HepG2 (cell line): ENCODE results near the gene ABCD1. TPM values are rescaled to one million over a fixed set of nuclear protein-coding genes. Genes with fewer than 3 reads are reported as not detected.
A peak's percentile ranks its signal among the peaks of the same experiment; 100 is the strongest.

Experiments
- ATAC-seq: fragments of 200-7000 bp; cut with Tn5 transposase; 3 replicates; pipeline ENCODE4 v1.9.1; 2020; ENCODE audit warnings: mild to moderate bottlenecking, moderate library complexity
- BruUV-seq: library from RNA; stranded (reverse); fragments of 400-500 nt; replicated peaks from 2 replicates; lab custom pipeline; 2021; lab: Mats Ljungman, UMichigan
- CTCF ChIA-PET: fragments of 300-600 bp; formaldehyde crosslinking; extraction: SDS; loops from one replicate; lab custom pipeline; 2021; ENCODE audit warnings: low total read pairs, inconsistent platforms, low intra/inter-chr PET ratio; lab: Yijun Ruan, JAX
- POLR2A ChIA-PET: fragments of 350-600 bp; sonication (Branson Sonifier 250); formaldehyde crosslinking; loops from one replicate; lab custom pipeline; 2020; ENCODE audit warnings: antibody characterized with exemption, inconsistent platforms; lab: Yijun Ruan, JAX
- DNase-seq: peaks from one replicate; pipeline ENCODE4 v3.0.0-alpha.2; 2015; ENCODE audit warnings: low spot score
- FAIRE-seq: peaks from 3 replicates; lab custom pipeline; 2011; peaks lifted over from hg19 to GRCh38; lab: Jason Lieb, UNC
- H2AFZ ChIP-seq: one replicate; pipeline ENCODE4 v1.6.1; 2011; ENCODE audit warnings: low read length, inconsistent platforms
- H3K27ac ChIP-seq: fragments of 300-600 bp; 3 replicates; pipeline ENCODE4 v1.8.0; 2011; ENCODE audit warnings: mixed run types, mild to moderate bottlenecking, mixed read lengths, low read length, inconsistent platforms; ENCODE audit not compliant: insufficient read depth; ENCODE audit errors: extremely low read length
- H3K27me3 ChIP-seq, 2 experiments: fragments of 200-600 bp in 1 of 2; 2 replicates in 1 of 2; 3 replicates in 1 of 2; pipeline versions ENCODE4 v1.6.0 to v1.8.0; 2011; ENCODE audit warnings: low read length in 2 of 2, mild to moderate bottlenecking in 2 of 2, moderate library complexity in 2 of 2, inconsistent platforms in 1 of 2; ENCODE audit not compliant: insufficient read depth in 2 of 2, control insufficient read depth in 1 of 2
- H3K36me3 ChIP-seq, 2 experiments: fragments of 200-600 bp in 1 of 2; replicated peaks in 1 of 2; 2 replicates in 1 of 2; 3 replicates in 1 of 2; pipeline versions ENCODE4 v1.5.1 to v1.8.0; 2011; ENCODE audit warnings: low read length in 2 of 2, inconsistent platforms in 1 of 2; ENCODE audit not compliant: insufficient read depth in 2 of 2, control insufficient read depth in 1 of 2
- H3K4me1 ChIP-seq: 2 replicates; pipeline ENCODE4 v1.5.1; 2012; ENCODE audit warnings: low read length, inconsistent platforms; ENCODE audit not compliant: insufficient read depth
- H3K4me2 ChIP-seq: 2 replicates; pipeline ENCODE4 v1.6.0; 2011; ENCODE audit warnings: low read depth, low read length, inconsistent platforms
- H3K4me3 ChIP-seq, 3 experiments: fragments of 200-600 bp in 1 of 3; sonication (generic), shearing (Covaris generic) in 1 of 3; replicated peaks in 1 of 3; 2 replicates each; pipeline ENCODE4 v1.5.1; 2011 to 2016; ENCODE audit warnings: low read length in 3 of 3, inconsistent platforms in 2 of 3, low read depth in 2 of 3, mild to moderate bottlenecking in 2 of 3, control low read depth in 1 of 3, mixed read lengths in 1 of 3; ENCODE audit not compliant: insufficient read depth in 1 of 3
- H3K79me2 ChIP-seq: one replicate; pipeline ENCODE4 v1.6.1; 2011; ENCODE audit warnings: low read length, inconsistent platforms; ENCODE audit not compliant: insufficient read depth
- H3K9ac ChIP-seq: 2 replicates; pipeline ENCODE4 v1.6.0; 2011; ENCODE audit warnings: mild to moderate bottlenecking, low read depth, low read length, inconsistent platforms; ENCODE audit not compliant: insufficient read depth
- H3K9me3 ChIP-seq: 2 replicates; pipeline ENCODE4 v1.5.1; 2012; ENCODE audit warnings: mild to moderate bottlenecking, low read length
- H4K20me1 ChIP-seq: 2 replicates; pipeline ENCODE4 v1.6.0; 2011; ENCODE audit warnings: inconsistent platforms, mild to moderate bottlenecking, low read length, moderate library complexity; ENCODE audit not compliant: insufficient read depth
- AGO1 ChIP-seq: fragments of 200-400 bp; formaldehyde crosslinking; IDR thresholded peaks from 2 replicates; pipeline ENCODE4 v1.6.1; 2017; ENCODE audit warnings: mild to moderate bottlenecking, low read depth, low read length, moderate library complexity; ENCODE audit not compliant: poor library complexity, severe bottlenecking
- AHR ChIP-seq: IDR thresholded peaks from 2 replicates; pipeline ENCODE4 v1.6.1; 2018; ENCODE audit warnings: missing genetic modification reagents, missing compliant biosample characterization
- MXD4 ChIP-seq: IDR thresholded peaks from 2 replicates; pipeline ENCODE4 v1.6.1; 2016; ENCODE audit warnings: mild to moderate bottlenecking, missing biosample characterization, missing genetic modification reagents
- PTBP1 ChIP-seq: fragments of 200-400 bp; formaldehyde crosslinking; IDR thresholded peaks from 2 replicates; pipeline ENCODE4 v1.6.1; 2018; ENCODE audit warnings: low read length, low read depth; ENCODE audit not compliant: poor library complexity, severe bottlenecking
- SOX5 ChIP-seq: IDR thresholded peaks from 2 replicates; pipeline ENCODE4 v1.6.1; 2016; ENCODE audit warnings: borderline replicate concordance
- TCF12 ChIP-seq, 2 experiments: fragments of 450-650 bp in 1 of 2; sonication (generic) in 1 of 2; formaldehyde crosslinking in 1 of 2; IDR thresholded peaks; 2 replicates each; pipeline versions ENCODE4 v1.6.1 to v1.8.0; 2017 to 2022; ENCODE audit warnings: antibody characterized with exemption in 1 of 2, mild to moderate bottlenecking in 1 of 2, missing genetic modification reagents in 1 of 2, moderate library complexity in 1 of 2
- TGIF2 ChIP-seq: IDR thresholded peaks from 2 replicates; pipeline ENCODE4 v1.6.1; 2016; ENCODE audit warnings: control low read depth, missing compliant biosample characterization
- THYN1 ChIP-seq: sonication (generic); formaldehyde crosslinking; IDR thresholded peaks from 2 replicates; pipeline ENCODE4 v1.8.1; 2023; ENCODE audit warnings: low read depth, mild to moderate bottlenecking, moderate library complexity, missing genetic modification reagents, borderline replicate concordance
- U2AF2 ChIP-seq: fragments of 200-400 bp; formaldehyde crosslinking; IDR thresholded peaks from 2 replicates; pipeline ENCODE4 v1.6.1; 2017; ENCODE audit warnings: low read depth, mild to moderate bottlenecking, low read length
- ZC3H4 ChIP-seq: sonication (generic); formaldehyde crosslinking; IDR thresholded peaks from 2 replicates; pipeline ENCODE4 v1.4.0; 2020; ENCODE audit warnings: missing genetic modification reagents, borderline replicate concordance
- ZNF10 ChIP-seq: sonication (generic); formaldehyde crosslinking; IDR thresholded peaks from 2 replicates; pipeline ENCODE4 v1.4.0; 2020; ENCODE audit warnings: mild to moderate bottlenecking, low read depth, missing genetic modification reagents, borderline replicate concordance
- ZNF124 ChIP-seq: sonication (generic); formaldehyde crosslinking; IDR thresholded peaks from 2 replicates; pipeline ENCODE4 v1.4.0; 2020; ENCODE audit warnings: missing genetic modification reagents
- ZNF136 ChIP-seq: sonication (generic); formaldehyde crosslinking; IDR thresholded peaks from 2 replicates; pipeline ENCODE4 v1.8.1; 2022; ENCODE audit warnings: low read depth, mild to moderate bottlenecking, moderate library complexity, missing genetic modification reagents
- ZNF674 ChIP-seq: sonication (generic); formaldehyde crosslinking; IDR thresholded peaks from 2 replicates; pipeline ENCODE4 v1.5.0; 2020; ENCODE audit warnings: low read depth, mild to moderate bottlenecking, missing genetic modification reagents
- ZNF816 ChIP-seq: sonication (generic); formaldehyde crosslinking; IDR thresholded peaks from 2 replicates; pipeline ENCODE4 v1.8.0; 2022; ENCODE audit warnings: missing genetic modification reagents, mild to moderate bottlenecking, borderline replicate concordance
- WGBS: methylation state at CpG from one replicate; pipeline ENCODE4 v1.1.6; 2017; ENCODE audit warnings: low lambda C conversion rate; 5-methylcytosine and 5-hydroxymethylcytosine counted together
- in situ Hi-C: cut with HindIII; loops from 2 replicates; pipeline ENCODE4 v1.10.0; 2017; ENCODE audit warnings: low pct_unique_long_range_greater_than_20kb; ENCODE audit not compliant: extremely low pct_ligation_motif_present
- intact Hi-C: fragments of 100-400 bp; cut with micrococcal nuclease; formaldehyde crosslinking; loops from one replicate; pipeline ENCODE4 v1.10.0; 2022; ENCODE audit not compliant: unreplicated experiment
- polyA plus RNA-seq, 8 experiments: library from polyadenylated mRNA; depleted of rRNA in 3 of 8; stranded (reverse) in 7 of 8; unstranded in 1 of 8; fragments of >200 nt; fragmentation: Illumina TruSeq in 4 of 8; extraction: Trizol in 4 of 8; gene quantifications; 2 replicates each; pipeline versions ENCODE4 v1.2.1 to v1.2.3, GENCODE V29; 2011 to 2016; ENCODE audit warnings: low read depth in 4 of 8, missing spikeins in 1 of 8, mixed read lengths in 1 of 8; ENCODE audit not compliant: insufficient read depth in 1 of 8
- total RNA-seq, 5 experiments: library from RNA; depleted of rRNA; stranded (reverse); fragments of >200 nt; fragmentation: Illumina TruSeq; extraction: Trizol; gene quantifications; 2 replicates each; pipeline ENCODE4 v1.2.3, GENCODE V29; 2016; ENCODE audit warnings: low read depth in 1 of 5
- TF ChIP-seq, protein P1 (sequence below): sonication (generic); formaldehyde crosslinking; IDR thresholded peaks from 2 replicates; pipeline ENCODE4 v1.4.0; 2020; ENCODE audit warnings: missing genetic modification reagents
- TF ChIP-seq, protein P2 (sequence below): sonication (generic); formaldehyde crosslinking; IDR thresholded peaks from 2 replicates; pipeline ENCODE4 v1.4.0; 2020; ENCODE audit warnings: missing genetic modification reagents, borderline replicate concordance
- TF ChIP-seq, protein P3 (sequence below): sonication (generic); formaldehyde crosslinking; conservative IDR thresholded peaks from 2 replicates; pipeline ENCODE4 v1.5.0; 2020; ENCODE audit warnings: missing genetic modification reagents

ABCD1 gene
- total and polyA plus RNA-seq, 2 of the 13 experiments (the other 11 are each of a cell fraction or from before 2014, with no cell fraction given) = 11.4 to 15.9 TPM

DNA sequence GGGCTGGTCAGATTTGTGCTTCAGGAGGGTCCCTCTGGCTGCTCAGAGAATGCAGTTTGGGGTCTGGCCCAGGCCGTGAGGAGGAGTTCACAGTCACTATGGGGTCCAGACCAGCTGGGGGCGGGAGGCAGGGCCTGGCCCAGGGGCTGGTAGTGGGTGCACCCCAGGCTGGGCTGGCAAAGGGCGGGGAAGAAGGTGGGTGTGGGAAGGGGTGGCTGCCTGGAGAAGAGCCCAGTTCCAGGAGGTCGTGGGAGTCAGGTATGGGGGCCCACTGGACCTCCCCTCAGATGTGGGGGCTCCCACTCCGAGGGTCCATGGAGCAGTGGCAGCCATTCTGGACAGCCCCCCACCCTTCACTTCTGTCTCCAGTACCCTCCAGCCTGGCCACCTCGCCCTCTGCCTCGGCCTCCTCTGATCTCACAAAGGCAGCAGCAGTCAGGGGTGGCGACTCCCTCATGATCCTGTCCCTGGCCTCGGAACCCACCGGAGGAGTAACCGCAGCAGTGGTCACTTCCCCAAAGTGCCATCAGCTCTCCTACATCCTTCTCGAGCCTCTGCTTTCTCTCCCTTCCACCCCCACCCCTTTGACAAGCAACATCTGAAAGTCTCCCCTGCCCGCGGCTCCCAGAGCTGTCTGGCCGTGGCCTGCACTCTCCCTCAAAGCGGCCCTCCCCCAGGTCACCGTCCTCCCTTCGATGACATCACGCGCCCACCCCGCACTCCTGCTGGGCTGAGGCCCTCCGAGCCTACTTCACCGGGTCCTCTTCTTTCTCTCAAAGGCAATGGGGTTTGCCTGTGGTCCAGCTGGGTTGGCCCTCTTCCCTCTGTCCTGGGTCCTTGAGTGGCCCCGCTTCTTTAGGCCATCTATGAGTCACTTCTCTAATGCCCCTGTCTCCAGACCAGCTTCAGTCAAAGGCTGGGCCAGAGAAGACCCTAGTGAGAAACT, 38.6 kb upstream of the ABCD1 start:
- no peaks in the 10 kb centered on the region for H3K9me3 ChIP-seq
- no peaks in the 10 kb centered on the region; a peak in 1 of 5 replicates for H3K36me3 ChIP-seq
- in situ Hi-C loops = no loop called here
- peaks cover 34% of the 10 kb centered on the region for H3K4me1 ChIP-seq
- peak; percentile 7 for ATAC-seq
- H3K9ac ChIP-seq = peak overlapping the region; percentile 71
- no peaks in the 10 kb centered on the region for H3K27me3 ChIP-seq
- H3K4me3 ChIP-seq = peak overlapping the region; percentile 54 to 73 (median 60)
- no peak overlapping the region for H2AFZ ChIP-seq
- FAIRE-seq = no peak
- BruUV-seq = no TSS peak
- peak overlapping the region; percentile 76 for H3K27ac ChIP-seq
- WGBS = no CpG with 5 or more reads among the region's 24 CpGs
- H4K20me1 ChIP-seq = peaks cover 12% of the 10 kb centered on the region
- no peak for DNase-seq
- peaks cover 20% of the 10 kb centered on the region for H3K79me2 ChIP-seq
- ChIA-PET POLR2A (interaction anchor here (0.8 to 2.1 kb wide), 3 partner anchors 9 to 41 kb away, joined by 3 to 16 read pairs (median 8); no protein-coding TSS in a partner anchor), CTCF (no interaction called here)
- intact Hi-C loops = no loop called here
- H3K4me2 ChIP-seq = peak overlapping the region; percentile 74
- no peak for TF ChIP-seq ZNF10 (CRISPR knock-in tag)
- 0 out of 2 replicates have a peak, but pooled peaks have one; percentile 33 for TF ChIP-seq ZNF816 (CRISPR knock-in tag)
- TF ChIP-seq AHR (CRISPR knock-in tag) = no peak
- no peak for TF ChIP-seq ZNF124 (CRISPR knock-in tag)
- no peak for TF ChIP-seq ZC3H4 (CRISPR knock-in tag)
- peak; percentile 58 for TF ChIP-seq AGO1
- TF ChIP-seq, protein P1, sequence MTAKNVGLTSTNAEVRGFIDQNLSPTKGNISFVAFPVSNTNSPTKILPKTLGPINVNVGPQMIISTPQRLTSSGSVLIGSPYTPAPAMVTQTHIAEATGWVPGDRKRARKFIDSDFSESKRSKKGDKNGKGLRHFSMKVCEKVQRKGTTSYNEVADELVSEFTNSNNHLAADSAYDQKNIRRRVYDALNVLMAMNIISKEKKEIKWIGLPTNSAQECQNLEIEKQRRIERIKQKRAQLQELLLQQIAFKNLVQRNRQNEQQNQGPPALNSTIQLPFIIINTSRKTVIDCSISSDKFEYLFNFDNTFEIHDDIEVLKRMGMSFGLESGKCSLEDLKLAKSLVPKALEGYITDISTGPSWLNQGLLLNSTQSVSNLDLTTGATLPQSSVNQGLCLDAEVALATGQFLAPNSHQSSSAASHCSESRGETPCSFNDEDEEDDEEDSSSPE (CRISPR knock-in tag) = no peak
- no peak for TF ChIP-seq SOX5 (CRISPR knock-in tag)
- TF ChIP-seq, protein P2, sequence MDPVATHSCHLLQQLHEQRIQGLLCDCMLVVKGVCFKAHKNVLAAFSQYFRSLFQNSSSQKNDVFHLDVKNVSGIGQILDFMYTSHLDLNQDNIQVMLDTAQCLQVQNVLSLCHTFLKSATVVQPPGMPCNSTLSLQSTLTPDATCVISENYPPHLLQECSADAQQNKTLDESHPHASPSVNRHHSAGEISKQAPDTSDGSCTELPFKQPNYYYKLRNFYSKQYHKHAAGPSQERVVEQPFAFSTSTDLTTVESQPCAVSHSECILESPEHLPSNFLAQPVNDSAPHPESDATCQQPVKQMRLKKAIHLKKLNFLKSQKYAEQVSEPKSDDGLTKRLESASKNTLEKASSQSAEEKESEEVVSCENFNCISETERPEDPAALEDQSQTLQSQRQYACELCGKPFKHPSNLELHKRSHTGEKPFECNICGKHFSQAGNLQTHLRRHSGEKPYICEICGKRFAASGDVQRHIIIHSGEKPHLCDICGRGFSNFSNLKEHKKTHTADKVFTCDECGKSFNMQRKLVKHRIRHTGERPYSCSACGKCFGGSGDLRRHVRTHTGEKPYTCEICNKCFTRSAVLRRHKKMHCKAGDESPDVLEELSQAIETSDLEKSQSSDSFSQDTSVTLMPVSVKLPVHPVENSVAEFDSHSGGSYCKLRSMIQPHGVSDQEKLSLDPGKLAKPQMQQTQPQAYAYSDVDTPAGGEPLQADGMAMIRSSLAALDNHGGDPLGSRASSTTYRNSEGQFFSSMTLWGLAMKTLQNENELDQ (CRISPR knock-in tag) = no peak
- no peak for TF ChIP-seq U2AF2
- TF ChIP-seq TGIF2 (CRISPR knock-in tag) = no peak
- TF ChIP-seq TCF12 (IDR thresholded peaks at IDR 0.05) = no peak
- TF ChIP-seq TCF12 (CRISPR knock-in tag; IDR thresholded peaks at IDR 0.05) = no peak
- no peak for TF ChIP-seq ZNF136 (CRISPR knock-in tag)
- no peak for TF ChIP-seq MXD4 (CRISPR knock-in tag)
- TF ChIP-seq PTBP1 = no peak
- TF ChIP-seq ZNF674 (CRISPR knock-in tag) = no peak
- TF ChIP-seq THYN1 (CRISPR knock-in tag) = no peak
- TF ChIP-seq, protein P3, sequence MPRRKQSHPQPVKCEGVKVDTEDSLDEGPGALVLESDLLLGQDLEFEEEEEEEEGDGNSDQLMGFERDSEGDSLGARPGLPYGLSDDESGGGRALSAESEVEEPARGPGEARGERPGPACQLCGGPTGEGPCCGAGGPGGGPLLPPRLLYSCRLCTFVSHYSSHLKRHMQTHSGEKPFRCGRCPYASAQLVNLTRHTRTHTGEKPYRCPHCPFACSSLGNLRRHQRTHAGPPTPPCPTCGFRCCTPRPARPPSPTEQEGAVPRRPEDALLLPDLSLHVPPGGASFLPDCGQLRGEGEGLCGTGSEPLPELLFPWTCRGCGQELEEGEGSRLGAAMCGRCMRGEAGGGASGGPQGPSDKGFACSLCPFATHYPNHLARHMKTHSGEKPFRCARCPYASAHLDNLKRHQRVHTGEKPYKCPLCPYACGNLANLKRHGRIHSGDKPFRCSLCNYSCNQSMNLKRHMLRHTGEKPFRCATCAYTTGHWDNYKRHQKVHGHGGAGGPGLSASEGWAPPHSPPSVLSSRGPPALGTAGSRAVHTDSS (CRISPR knock-in tag) = no peak
